HG03108 (cell line): ENCODE measurements around the gene ALK.

Experiments
- ATAC-seq: cut with Tn5 transposase; IDR thresholded peaks from one replicate; pipeline ENCODE4 v1.9.1; 2021; ENCODE audit warnings: moderate library complexity; ENCODE audit not compliant: unreplicated experiment

The ALK gene

DNA sequence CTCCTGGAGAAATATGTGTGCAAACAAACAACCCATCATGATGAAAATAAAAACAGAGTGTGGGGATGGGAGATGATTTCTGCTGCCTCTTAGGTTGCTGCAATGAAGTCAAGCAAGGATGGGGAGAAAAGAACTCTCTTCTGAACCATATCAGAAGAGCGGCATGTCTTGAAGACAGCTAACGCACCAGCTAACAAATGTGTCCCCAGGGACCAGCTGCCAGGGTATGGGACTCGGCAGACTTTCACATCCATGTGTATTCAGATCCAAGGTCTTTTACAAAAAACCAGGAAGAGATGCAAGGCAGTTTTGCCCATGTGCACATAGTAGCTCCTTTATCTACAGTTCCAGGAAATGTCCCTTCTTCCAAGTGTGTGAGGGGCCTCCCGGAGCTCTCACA is 680.8 kb downstream of the ALK start:
- no peak for ATAC-seq

DNA sequence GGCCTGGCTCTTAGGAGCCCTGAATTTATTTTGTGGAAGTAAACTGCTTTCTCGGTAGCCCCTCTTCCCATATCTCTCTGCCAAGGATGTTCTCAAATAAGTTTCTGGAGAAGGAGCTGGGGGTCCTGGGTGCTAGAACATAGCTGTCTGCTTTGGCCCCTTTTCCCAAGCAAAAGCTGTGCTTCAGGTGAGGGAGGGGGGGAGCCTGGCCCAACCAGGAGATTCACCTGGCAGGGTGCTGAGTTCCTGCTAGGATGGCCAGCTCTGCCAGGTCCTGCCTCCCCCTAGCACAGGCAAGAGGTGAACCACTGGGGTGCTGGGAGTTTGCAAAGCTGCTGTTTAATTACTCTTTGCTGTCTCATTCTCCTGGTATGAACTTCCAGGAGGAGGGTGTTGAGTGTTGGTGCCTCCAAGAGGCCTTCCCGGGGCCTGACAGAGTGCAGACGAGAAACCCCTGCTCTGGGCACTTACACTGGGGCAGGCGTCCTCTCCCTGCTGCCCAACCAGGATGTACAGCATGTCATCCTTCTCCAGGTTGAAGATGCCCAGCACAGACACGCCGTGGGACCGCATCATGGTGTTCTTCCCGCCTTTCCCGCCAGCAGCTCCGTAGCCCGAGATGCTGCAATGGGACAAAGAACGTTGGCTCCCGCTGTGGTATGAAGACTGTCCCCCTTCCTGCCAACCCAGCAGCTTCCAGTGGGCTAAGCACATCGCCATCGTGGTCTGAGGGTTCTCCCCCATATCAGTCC is 682.0 kb downstream of the ALK start:
- ATAC-seq: no peak

DNA sequence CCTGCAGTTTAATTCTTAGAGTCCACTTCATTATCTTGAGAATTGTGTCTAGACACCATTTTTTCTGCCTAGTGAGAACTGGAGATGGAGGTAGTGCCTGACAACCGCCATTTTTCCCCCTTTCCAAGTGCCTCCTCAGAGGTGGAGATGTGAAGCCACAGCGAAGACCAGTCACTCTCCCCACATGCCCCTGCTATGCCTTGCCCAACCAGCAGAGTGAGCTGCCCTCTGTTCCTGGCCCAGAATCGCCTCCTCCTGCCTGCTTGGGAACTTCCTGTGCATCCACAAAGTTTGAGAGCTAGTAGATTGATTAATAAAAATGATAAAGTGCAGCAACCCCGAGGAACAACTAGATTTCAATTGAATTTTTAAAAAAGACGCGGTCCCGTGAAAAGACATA is 682.9 kb downstream of the ALK start:
- no peak for ATAC-seq

DNA sequence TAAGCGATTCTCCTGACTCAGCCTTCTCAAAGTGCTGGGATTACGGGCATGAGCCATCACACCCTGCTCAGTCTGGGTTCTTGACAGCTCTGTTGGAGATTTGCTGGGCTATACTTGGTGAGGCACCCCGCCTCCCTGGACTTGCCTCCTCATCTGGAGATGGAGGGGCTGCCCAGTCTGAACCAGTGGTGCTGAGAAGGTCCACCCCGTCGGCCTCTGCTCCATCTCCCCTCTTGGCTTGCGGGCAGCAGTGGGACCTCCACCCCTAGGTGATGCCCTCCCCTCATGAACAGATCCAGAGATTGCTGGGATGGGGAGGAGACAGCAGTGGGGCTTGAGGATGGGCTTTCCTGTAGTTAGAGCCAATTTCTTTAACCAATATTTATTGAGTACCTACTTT is 685.3 kb downstream of the ALK start:
- ATAC-seq: no peak

DNA sequence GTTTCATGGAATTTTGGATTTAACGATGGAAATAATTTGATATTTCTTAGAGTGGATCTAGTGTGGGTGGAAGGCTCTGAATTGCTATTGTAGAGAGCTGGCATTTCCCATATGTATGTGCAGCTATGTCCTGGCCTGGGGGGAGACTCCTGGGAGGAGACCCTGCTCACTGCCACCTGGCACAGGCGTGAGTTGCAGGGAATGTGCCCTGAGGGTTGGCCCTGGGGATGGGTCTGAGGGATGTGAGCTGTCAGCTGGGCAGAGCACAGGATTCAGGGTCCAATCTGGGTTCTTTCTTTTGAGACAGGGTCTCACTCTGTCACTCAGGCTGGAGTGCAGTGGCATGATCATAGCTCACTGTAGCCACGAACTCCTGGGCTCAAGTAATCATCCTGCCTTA is 686.0 kb downstream of the ALK start:
- no peak for ATAC-seq

DNA sequence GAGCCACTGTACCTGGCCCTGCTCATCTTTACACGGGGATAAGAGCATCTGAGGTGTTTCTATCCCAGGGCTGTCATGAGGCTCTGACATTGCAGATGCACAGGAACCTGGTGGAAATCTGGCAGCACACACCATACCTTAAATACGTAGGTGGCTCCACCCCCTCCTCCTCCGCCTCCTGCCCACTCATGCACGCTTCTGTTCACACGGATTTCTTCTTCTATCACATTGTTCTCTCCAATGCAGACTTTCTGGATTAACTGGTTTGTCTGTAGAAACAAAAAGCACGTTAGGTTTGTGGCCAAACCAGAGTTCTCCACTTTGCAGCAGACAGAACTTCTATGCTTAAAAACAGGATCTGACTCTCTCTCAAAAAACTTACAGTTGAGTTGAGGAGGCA is 688.0 kb downstream of the ALK start:
- no peak for ATAC-seq

DNA sequence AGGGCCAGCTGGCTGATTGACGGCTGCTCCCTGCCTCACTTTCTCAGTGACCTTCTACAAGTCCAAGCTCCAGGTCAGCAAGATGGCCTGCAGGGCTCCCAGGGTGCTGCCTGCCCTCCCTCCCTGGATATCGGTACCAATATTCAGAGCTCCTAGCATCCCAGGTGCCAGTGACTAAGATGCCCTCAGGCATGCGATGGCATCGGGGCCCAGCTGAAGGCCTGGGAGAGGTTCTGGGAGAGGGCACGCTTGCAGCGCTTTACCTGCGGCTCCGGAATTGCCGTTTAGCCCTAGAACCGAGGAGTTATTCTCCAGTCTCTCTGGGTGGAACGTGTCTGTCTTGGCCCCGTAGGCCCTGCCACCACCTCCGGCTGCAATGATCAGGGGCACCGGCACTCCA is 689.3 kb downstream of the ALK start:
- ATAC-seq: no peak

DNA sequence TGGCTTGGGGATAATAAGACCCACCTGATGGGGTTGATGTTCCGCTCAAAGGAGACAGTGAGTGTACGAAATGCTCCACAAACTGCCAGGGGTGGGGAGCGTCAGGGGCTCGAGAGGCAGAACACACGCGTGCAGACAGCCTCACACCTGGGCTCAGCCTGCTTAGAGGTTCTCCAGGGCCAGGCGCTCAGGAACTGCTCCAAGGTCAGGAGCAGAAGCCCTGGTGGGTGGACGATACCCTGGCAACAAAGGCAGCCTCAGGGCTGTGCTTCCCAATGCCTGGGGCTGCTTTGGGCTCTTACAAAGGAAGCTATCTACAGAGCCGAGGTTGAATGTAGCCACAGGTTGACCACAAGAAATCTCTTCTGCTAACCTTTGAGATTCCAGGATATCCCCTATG is 691.7 kb downstream of the ALK start:
- ATAC-seq: no peak

DNA sequence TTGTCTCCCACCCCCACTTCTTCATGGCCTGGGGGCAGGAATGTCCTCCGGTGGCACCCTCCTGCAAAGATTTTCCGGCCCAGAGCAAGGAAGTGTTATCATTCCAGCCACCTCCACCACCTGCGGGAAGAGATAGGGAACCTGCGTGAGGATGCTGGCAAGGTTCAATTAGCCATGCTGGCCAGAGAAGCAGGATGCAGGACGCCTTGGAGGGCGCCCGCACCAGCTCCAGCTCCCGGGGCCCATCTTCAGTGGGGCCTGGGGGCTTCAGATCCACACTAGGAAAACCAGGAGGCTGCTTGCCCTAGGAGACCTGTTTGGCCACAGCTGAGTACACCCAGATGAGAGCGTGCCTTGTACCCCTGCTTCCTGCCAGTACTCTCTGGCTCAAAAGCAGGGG is 692.4 kb downstream of the ALK start:
- no peak for ATAC-seq

DNA sequence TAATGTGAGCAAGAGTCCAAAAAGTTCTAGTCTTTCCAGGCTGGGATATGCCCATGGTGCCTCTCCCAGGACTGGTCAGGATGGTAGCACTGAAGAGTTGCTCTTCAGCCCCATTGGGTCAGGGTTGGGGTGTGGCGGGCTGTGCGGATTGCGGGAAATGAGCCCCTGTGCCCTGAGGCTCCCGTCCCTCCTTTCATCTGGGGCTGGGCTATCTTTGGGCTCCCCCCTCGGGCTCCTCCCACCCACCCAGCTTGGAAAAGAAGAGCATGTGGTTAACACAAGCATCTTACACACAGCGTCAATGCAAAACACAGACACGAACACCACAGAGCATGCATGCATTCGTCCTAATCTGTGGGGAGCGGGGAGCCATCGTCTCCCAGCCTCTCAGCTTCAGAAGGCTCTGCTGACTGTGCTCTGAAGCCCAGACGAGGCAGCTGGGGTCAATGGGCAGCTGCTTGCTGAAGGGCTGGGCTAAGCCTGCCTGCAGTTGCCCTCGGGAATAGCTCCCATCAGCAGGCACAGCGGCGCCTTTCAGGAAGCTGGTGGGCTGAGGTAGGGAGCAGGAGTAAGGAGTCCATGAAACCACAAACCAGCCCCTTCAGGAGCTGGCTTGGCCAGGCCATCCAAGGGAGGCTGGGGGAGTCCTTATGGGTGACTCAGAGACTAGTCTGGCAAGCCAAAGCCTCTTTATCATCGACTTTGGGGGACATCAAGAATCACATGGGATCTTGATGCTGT is 693.3 kb downstream of the ALK start:
- no peak for ATAC-seq

DNA sequence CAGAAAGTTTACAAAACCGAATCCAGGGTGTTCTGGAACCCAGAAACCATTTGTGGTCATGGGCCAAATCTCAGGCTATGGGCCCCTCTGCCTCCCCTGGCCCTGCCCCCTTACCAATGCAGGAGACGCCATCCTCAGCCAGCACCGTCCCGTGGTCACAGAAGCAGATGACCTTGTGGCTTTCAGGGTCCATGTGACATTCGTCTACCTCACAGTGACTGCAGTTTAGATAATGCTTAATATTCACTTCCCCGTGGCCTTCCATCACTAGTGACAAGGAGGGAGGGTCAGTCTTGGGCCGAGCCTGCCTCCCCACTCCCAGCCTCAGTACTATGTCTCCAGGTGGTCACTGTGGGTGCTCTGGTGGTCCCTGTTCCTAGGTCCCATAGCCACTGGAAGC is 694.6 kb downstream of the ALK start:
- no peak for ATAC-seq

DNA sequence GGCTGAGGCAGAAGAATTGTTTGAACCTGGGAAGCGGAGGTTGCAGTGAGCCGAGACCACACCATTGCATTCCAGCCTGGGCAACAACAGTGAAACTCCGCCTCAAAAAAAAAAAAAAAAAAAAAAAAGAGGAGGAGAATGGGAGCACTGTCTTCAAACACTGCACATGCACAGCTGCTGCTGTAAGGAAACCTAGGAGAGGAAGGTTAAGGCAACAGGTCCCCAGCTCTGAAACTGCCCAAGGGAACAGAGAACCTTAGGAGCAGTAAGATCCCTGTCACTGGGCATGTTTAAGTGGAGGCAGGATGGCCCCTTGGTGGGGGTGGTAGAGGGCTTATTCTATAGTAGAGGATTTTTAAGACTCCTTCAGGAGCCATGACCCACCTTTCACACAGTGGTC is 695.0 kb downstream of the ALK start:
- ATAC-seq: no peak

DNA sequence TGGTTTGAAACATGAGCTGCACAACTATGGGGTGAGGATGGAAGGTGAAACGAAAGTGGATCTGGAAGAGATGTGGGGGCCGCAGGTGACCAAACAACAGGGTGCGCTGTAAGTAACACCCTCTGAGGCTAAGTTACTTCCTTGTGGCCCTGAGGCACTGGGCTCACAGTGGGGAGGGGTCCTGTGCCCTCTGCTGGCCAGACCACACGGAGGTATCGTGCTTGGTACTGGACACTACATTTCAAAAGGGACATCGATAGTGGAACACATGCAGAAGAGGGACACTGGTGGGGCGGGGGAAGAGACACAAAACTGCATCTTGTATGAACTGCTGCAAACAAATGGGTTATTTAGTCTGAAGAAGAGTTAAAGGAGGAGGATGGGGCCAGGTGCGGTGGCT is 695.6 kb downstream of the ALK start:
- ATAC-seq: no peak

DNA sequence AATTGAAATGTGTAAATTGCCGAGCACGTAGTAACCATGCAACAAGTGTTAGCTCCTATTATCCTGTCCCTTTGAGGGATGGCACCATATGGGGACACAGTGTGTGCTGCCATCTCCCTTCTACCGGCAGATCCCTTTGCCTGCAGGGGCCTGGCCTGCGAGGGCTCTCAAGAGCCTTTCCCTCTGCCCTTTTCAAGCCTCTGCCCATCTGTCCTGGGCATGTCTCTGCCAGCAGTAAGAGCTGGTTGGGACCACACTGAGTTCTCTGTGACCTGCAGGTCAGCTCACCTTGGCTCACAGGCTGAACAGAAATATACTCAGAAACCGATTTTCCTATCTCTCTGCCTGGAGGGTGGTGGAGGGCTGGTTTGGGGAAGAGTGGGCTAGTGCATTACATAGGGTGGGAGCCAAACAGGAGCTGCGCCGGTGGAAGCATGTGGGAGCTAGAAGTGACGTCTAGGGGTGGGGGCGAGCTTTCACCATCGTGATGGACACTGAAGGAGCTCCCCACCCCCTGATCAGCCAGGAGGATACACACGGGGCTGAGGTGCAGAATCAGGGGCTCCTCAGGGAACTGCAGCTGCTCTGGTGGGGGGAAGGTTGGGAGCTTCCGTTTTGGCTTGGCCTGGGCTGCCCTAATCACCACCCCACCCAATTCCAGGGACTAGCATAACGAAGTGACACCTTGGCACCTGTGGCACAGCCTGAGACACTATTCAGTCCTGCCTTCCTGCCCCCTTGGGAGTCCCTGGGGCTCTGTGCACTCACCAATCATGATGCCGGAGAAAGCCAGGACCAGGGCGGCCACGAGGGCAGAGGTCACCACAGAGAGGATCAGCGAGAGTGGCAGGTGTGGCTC is 696.5 kb downstream of the ALK start:
- no peak for ATAC-seq

DNA sequence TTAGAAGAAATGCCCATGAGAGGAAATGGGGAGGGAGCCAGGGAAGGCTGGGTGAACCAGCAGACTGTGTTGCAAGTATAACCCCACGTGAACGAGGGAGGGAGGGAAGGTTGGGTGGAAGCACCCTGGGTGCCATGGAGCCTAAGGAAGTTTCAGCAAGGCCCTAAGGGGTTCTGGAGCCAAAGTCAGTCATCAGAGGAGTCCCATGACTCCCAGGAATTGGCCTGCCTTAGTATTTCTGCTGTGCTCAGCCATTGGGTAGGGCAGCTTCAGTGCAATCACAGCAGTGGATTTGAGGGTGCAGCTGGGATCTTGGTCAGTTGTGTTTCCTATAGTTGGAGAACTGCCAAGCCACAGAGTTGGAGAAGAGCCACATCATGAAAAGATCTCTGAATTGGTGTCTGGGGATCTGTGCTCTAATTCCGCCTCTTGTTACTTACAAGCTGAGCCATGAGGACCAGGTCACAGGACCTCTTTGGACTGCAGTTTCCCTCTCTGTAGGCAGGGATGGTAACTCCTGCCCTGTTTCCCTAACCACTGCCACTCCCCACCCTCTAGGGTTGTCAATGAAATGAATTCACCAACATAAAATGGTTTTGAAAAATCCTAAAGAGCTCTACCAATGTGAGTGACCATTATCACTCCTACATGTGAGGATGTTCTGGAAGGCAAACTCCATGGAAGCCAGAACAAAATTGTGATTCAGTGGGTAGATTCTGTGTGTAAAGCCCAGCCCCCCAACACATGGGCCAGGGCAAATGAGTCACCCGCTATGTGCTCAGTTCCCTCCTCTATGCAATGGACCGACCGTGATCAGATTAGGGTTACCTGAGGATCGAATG is 697.3 kb downstream of the ALK start:
- no peak for ATAC-seq

DNA sequence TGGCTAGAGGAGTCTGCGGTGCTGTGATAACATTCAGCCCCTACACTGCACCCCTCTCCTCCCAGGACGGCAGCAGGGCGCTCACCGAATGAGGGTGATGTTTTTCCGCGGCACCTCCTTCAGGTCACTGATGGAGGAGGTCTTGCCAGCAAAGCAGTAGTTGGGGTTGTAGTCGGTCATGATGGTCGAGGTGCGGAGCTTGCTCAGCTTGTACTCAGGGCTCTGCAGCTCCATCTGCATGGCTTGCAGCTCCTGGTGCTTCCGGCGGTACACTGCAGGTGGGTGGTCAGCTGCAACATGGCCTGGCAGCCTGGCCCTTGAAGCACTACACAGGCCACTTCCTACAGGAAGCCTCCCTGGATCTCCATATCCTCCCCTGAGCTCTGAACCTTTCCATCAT is 698.1 kb downstream of the ALK start:
- ATAC-seq: no peak

DNA sequence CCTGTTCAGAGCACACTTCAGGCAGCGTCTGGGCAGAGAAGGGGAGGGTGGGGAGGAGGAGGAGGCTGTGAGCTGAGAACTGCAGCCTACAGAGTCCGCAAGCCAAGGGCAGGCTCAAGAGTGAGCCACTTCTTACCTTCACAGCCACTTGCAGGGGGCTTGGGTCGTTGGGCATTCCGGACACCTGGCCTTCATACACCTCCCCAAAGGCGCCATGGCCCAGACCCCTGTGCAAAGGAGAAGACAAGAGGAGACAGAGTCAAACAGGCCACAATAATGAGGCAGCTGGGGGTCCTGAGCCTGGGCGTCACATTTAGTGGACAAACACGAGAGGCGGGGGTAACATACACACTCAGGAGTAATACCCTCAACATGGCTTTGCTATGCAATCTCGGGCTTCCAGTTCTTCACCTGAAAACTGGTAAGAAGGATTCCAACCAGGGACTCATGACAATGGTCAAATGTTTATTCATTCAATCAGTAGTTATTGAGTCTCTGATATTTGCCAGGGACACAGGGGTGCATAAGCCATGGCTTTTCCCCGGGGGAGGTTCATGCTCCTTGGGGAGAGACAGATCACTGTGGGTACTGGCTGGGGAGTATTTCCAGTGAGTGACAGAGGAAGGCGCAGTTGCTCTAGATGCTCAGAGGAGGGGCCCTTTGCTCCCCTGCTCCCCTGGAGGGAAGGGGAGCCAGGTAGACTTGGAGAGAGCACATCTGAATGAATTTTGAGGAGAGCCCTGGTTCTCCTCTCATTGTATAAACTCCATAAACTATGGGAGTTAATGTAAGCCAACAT is 698.8 kb downstream of the ALK start:
- ATAC-seq: no peak

DNA sequence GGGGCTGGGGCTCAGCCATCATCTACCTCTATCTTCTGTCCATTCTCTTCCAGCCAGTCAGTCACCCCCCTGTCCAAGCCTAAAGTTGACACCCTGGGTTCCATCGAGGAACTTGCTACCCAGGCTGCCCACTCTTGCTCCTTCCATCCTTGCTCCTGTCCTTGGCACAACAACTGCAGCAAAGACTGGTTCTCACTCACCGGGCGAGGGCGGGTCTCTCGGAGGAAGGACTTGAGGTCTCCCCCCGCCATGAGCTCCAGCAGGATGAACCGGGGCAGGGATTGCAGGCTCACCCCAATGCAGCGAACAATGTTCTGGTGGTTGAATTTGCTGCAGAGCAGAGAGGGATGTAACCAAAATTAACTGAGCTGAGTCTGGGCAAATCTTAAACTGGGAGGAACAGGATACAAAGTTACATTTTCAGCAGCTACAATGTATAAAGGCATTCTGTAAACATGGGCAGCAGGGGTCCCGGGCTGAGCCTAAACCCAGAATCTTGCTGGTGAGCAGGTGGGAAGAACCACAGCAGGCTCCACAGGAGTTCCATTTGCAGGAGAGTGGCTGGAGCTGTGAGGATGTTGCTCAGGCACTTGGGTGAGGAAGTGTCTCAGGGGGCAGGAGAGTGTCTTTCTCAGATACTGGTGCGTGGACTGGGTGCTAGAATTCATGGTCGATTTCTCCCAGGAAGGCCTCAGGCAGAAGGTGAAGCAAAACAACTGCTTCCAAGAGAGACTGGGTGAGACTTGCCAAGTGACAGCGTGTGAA is 700.7 kb downstream of the ALK start:
- ATAC-seq: no peak

DNA sequence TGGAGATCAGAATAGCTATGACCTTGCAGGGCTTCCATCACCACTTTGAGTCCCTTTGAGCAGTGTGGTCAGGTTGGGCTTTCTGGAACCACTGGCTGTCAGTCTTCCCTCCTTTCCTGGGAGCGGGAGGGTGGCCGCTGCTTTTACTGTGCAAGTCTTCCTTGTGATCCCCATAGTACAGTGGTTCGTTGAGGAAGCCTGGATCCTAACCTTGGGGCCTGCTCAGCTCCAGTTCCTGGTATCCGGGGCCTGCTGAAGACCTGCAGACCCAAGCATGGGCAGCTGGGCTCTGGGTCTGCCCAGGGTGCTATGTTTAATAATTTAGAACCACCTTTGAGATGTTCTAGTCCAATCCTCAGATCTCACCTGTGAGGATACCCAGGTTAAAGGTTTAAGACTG is 702.0 kb downstream of the ALK start:
- no peak for ATAC-seq
